NAMALWA (cell line): ENCODE measurements around the gene GTF2A1L.
"Not testable (repeated sequence)": the region's sequence is repeated elsewhere in the genome, so short reads cannot be mapped to it uniquely, and the experiment has no call there.

ENCODE experiments used
- DNase-seq: peaks from one replicate; pipeline ENCODE4 v3.0.0-alpha.2; 2015; ENCODE audit warnings: low spot score

Gene GTF2A1L

GRCh38 chr2:48613211-48613610, 4.4 kb upstream of the GTF2A1L start:
- DNase-seq = no peak

DNA sequence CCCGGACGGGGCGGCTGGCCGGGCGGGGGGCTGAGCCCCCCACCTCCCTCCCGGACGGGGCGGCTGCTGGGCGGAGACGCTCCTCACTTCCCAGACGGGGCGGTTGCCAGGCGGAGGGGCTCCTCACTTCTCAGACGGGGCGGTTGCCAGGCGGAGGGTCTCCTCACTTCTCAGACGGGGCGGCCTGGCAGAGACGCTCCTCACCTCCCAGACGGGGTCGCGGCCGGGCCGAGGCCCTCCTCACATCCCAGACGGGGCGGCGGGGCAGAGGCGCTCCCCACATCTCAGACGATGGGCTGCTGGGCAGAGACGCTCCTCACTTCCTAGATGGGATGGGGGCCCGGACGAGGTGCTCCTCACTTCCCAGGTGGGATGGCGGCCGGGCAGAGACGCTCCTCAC, 3.1 kb upstream of the GTF2A1L start:
- DNase-seq = not testable (repeated sequence)

GRCh38 chr2:48619526-48619925, 1.9 kb downstream of the GTF2A1L start:
- no peak for DNase-seq

GRCh38 chr2:48620604-48621003, 2.9 kb downstream of the GTF2A1L start:
- no peak for DNase-seq

DNA sequence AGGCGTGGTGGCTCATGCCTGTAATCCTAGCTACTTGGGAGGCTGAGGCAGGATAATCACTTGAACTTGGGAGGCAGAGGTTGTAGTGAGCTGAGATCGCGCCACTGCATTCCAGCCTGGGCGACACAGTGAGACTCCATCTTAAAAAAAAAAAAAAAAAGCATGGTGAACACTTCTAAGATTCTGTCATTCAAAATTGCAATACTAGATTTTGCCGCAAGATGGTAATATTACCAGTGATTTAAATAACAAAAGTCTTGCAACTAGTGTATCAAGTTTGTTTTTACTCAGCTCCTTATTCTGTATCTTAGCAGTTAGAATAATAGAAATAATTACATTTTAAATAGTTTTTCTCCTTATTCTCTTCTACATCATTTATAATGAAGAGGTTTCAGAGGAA, 5.0 kb downstream of the GTF2A1L start:
- DNase-seq = peak; percentile 50

GRCh38 chr2:48624696-48625095, 7.0 kb downstream of the GTF2A1L start:
- no peak for DNase-seq

DNA sequence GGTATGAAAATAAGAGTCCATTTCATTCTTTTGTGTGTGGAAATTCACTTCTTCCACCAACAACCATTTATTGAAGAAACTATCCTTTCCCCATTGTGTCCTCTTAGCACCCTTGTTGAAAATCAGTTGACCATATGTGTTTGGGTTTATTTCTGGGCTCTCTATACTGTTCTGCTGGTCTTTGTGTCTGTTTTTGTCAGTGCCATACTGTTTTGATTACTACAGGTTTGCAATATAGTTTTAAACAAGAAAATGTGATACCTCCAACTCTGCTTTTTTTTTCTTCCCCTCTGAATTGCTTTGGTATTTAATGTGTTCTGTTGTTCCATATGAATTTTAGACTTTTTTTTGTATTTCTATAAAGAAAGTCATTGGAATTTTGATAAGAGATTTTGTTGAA, 8.4 kb downstream of the GTF2A1L start:
- DNase-seq = no peak

DNA sequence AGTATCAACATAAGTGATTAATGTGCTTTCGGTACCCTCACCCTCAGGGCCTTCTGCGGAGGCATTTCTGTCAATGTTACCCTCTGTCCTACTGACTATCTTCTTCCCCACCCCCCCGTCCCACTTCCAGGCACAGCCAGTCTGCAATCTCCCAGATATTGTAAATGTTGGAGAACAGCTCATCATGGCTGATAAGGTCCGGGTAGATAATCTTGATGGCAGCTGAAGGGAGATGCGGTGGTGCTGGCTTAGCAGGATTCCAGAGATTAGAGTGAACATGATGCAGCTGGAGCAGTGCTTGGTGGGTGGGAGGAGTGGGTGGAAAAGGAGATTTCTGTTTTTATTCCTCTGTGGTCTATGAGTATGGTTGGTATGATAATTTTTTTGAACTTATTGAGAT, 15.5 kb downstream of the GTF2A1L start:
- DNase-seq = no peak

DNA sequence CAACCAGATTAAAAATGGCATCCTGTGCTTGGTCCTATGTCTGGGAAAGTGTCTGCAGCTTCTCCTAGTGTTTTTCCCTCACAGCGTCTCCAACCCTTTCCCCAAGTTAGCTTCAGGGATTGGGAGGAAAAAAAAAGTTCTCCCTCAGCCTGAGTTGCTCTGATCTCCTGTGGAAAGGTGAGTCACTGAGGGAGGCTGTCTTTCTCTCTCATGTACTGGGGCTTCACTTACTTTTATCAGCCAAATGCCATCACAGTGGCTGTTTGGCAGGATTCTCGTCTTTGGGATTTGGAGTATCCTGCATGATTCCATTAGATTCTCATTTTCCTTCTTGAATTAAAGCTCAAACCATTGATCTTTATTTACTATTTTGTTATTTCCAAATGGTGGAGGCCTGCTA, 18.1 kb downstream of the GTF2A1L start:
- no peak for DNase-seq

GRCh38 chr2:48638261-48638660, 20.6 kb downstream of the GTF2A1L start:
- no peak for DNase-seq

DNA sequence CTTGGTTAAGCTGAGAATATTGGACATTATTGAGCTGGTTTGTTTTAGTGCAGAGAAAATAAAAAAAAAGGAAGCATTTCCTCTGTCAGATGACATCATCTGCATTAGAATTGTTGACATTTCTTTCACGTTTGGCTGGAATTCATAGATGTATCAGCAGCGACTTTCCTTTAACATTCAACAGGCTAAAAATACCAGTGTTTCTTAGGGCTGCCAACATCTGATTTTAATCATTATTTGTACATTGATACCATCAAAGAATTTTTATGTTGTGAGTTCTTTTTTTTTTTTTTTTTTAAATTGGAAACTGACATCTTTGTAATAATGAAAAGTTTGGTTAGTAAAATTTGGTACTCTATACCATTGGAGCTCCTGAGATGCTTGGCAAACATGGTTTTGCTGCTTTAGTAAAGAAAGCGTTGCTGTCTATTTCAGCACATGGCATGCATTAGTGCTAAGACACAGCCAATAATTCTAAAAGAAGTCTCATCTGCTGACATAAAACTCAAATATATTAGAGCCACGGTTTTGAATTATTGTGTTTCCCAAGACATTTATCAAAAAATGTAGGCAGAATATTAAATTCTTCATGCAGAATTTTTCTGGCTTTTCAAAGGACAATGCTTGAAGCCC, 33.6 kb downstream of the GTF2A1L start:
- DNase-seq = no peak

GRCh38 chr2:48668992-48669391, 51.3 kb downstream of the GTF2A1L start:
- DNase-seq = no peak

- DNase-seq = no peak
These were observed 55.9 kb downstream of the GTF2A1L start for GRCh38 chr2:48673581-48673980.

DNA sequence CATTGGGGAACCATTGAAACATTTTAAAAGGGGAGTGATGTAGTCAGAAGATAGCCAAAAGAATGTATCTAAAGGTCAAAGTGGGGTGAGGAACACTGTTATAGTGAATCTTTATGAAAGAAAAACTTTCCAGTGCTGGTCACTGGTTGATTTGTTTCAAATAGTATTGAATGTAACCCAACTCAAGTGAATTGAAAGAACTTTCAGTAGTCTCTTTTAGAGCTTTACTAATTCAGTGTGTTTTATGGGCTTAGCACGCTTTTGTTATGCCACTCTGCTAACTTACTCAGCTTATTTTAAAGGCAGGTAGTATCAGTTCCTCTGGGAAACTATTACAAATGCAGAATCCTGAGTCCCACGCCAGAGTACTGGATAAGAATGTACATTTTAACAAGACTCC, 57.3 kb downstream of the GTF2A1L start:
- DNase-seq = no peak

- no peak for DNase-seq
These were observed 59.8 kb downstream of the GTF2A1L start for GRCh38 chr2:48677450-48677849.

GRCh38 chr2:48685126-48685525, 67.5 kb downstream of the GTF2A1L start:
- DNase-seq = no peak

DNA sequence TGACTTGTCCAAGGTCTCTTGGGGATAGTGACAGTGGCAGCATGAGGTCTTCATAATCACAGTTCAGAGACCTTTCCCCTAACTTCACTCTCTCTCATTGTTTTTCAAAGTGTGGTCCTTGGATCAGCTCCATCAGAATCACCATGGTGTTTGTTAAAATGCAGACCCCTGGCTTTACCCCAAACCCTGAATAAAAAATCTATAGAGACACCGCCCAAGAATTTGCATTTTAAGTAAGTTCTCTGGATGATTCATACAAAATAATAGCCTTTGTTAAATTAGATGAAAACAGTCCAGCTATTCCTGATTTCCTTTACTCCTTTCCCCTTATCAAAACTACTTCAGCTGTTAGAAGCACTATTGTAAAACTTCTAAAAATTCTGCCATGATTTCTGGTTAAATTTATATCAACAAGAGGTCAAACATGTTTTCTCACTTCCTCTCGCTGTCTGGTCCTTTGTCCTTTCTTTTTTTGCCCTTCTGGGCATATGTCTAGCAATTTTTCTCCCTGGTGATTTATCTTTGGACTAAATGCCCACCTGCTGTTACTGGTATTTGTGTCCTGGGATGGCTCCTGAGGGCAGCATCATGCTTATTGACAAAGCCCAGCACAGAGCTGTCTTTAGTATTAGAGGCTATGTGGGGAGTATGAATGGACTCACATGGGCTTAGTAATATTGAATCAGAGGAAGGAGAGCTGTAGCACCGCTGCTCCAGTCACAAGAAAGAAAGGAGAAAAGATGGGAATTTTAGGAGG, 74.5 kb downstream of the GTF2A1L start:
- DNase-seq = no peak

- DNase-seq = no peak
These were observed 75.4 kb downstream of the GTF2A1L start for GRCh38 chr2:48693066-48693465.

GRCh38 chr2:48693645-48694044, 76.0 kb downstream of the GTF2A1L start:
- DNase-seq = no peak

DNA sequence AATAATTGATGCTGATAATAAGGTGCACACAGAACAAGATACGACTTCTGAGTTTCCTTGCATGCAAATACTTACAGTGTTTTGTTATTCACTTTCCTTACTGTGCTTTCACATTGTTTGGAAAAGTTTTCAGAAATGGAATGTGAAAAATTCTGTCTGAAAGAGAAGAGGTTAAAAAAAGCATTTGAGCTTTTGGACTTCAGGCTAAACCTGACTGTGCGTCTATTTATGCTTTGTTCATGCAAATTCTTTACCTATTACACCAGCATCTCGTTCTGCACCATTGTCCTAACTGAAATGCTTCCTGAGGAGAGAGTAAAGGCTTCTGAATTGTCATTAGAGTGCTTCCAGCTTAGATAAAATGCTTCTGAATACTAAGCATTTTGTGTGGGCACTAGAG, 76.5 kb downstream of the GTF2A1L start:
- DNase-seq = no peak

GRCh38 chr2:48695991-48696390, 78.3 kb downstream of the GTF2A1L start:
- no peak for DNase-seq

GRCh38 chr2:48696881-48697280, 79.2 kb downstream of the GTF2A1L start:
- DNase-seq = no peak

DNA sequence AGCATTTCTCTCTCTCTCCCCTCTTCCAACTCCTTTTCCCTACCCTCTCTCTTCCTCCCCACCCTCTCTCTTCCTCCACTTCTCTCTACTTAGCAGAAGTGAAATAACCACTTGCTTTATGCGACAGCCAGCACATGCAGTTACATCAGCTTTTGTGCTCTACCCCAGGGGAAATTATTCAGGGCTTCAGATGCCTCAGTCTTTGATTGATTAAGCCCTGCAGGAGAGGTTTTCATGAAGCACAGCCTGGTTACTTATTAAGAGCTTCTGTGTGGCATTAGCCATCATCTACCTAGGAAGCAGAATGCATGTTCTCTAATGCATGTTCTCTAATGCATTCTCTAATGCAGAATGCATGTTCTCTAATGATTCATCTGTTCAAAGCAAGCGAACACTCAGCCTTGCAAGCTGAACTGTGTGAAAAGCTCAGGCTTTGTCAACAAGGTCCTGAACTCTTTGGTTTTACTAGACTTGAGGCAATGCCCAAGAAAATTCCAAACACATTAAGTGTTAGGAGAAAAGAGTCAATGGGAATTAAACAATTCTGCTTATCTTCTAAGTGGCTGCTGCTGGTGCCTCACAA, 81.8 kb downstream of the GTF2A1L start:
- DNase-seq = no peak

DNA sequence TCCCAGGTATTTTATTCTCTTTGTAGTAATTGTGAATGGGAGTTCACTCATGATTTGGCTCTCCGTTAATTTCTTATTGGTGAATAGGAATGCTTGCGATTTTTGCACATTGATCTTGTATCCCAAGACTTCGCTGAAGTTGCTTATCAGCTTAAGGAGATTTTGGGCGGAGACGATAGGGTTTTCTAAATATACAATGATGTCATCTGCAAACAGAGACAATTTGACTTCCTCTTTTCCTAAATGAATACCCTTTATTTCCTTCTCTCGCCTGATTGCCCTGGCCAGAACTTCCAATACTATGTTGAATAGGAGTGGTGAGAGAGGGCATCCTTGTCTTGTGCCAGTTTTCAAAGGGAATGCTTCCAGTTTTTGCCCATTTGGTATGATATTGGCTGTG, 86.0 kb downstream of the GTF2A1L start:
- not testable (repeated sequence) for DNase-seq
